ENCODE data around the gene LRRC7.

LRRC7 gene

GRCh38 chr1:70169018-70169839 is 601.5 kb downstream of the LRRC7 start:
- DNase-seq (ENCODE audit: low read depth, low spot score): no peak

- no peak for DNase-seq (ENCODE audit: low read depth, low spot score)
Observed at GRCh38 chr1:70171512-70171911, 603.8 kb downstream of the LRRC7 start.

Measured in iPS DF 19.7 (cell line).